Panc1 (cell line): ENCODE results near the gene MED16.

Source experiments
- CTCF ChIP-seq: fragments of 450-650 bp; IDR thresholded peaks from 2 replicates; pipeline ENCODE4 v1.5.1; 2017; ENCODE audit warnings: mild to moderate bottlenecking
- POLR2AphosphoS5 ChIP-seq: IDR thresholded peaks from 2 replicates; pipeline ENCODE4 v1.6.1; 2012; ENCODE audit warnings: mild to moderate bottlenecking, low read depth, low read length, moderate library complexity

- TF ChIP-seq POLR2AphosphoS5 (no peak), CTCF (no peak)
These were observed 9.3 kb downstream of the MED16 start for GRCh38 chr19:883661-884211.
